Measurements from ENCODE around the gene PPP1R16B.

GRCh38 chr20:38885357-38885756, 79.9 kb downstream of the PPP1R16B start:
- TF ChIP-seq, protein P1, sequence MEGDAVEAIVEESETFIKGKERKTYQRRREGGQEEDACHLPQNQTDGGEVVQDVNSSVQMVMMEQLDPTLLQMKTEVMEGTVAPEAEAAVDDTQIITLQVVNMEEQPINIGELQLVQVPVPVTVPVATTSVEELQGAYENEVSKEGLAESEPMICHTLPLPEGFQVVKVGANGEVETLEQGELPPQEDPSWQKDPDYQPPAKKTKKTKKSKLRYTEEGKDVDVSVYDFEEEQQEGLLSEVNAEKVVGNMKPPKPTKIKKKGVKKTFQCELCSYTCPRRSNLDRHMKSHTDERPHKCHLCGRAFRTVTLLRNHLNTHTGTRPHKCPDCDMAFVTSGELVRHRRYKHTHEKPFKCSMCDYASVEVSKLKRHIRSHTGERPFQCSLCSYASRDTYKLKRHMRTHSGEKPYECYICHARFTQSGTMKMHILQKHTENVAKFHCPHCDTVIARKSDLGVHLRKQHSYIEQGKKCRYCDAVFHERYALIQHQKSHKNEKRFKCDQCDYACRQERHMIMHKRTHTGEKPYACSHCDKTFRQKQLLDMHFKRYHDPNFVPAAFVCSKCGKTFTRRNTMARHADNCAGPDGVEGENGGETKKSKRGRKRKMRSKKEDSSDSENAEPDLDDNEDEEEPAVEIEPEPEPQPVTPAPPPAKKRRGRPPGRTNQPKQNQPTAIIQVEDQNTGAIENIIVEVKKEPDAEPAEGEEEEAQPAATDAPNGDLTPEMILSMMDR (IDR thresholded peaks at IDR 0.05), result no peak
- TF ChIP-seq POLR2A (IDR thresholded peaks at IDR 0.05), result no peak

Measured in vagina (tissue), 2 donors.